Endodermal cell (in vitro differentiated cells): ENCODE measurements around the gene SPRY2. TPM values are rescaled to one million over a fixed set of nuclear protein-coding genes. Genes with fewer than 3 reads are reported as not detected.

Experiments used
- DNase-seq: peaks from one replicate; pipeline ENCODE4 v3.0.0-alpha.2; 2017
- H3K27ac ChIP-seq: 2 replicates; pipeline ENCODE4 v1.5.1; 2013; ENCODE audit warnings: mild to moderate bottlenecking, low read depth, low read length, moderate library complexity
- H3K27me3 ChIP-seq: 2 replicates; pipeline ENCODE4 v1.6.1; 2013; ENCODE audit warnings: mild to moderate bottlenecking, low read length, moderate library complexity; ENCODE audit not compliant: insufficient read depth, control insufficient read depth, poor library complexity, severe bottlenecking
- H3K36me3 ChIP-seq: 2 replicates; pipeline ENCODE4 v1.7.0; 2013; ENCODE audit warnings: mild to moderate bottlenecking, low read length, moderate library complexity; ENCODE audit not compliant: control insufficient read depth, insufficient read depth
- H3K4me1 ChIP-seq: one replicate; pipeline ENCODE4 v1.7.0; 2013; ENCODE audit warnings: low read length; ENCODE audit not compliant: control insufficient read depth, insufficient read depth
- H3K4me3 ChIP-seq: 2 replicates; pipeline ENCODE4 v1.5.1; 2013; ENCODE audit warnings: mild to moderate bottlenecking, low read length, moderate library complexity
- H3K9ac ChIP-seq: 2 replicates; pipeline ENCODE4 v1.6.1; 2013; ENCODE audit warnings: mild to moderate bottlenecking, low read length, moderate library complexity; ENCODE audit not compliant: poor library complexity, severe bottlenecking; ENCODE audit errors: extremely low read depth
- H3K9me3 ChIP-seq: 2 replicates; pipeline ENCODE4 v1.6.1; 2013; ENCODE audit warnings: mild to moderate bottlenecking, low read length, moderate library complexity; ENCODE audit not compliant: control insufficient read depth
- H3K27ac Mint-ChIP-seq: 2 replicates; pipeline ENCODE4 v1.8.0; 2020; ENCODE audit warnings: mixed read lengths
- H3K27me3 Mint-ChIP-seq: 2 replicates; pipeline ENCODE4 v1.8.0; 2021; ENCODE audit warnings: mild to moderate bottlenecking, mixed read lengths; ENCODE audit not compliant: insufficient read depth
- H3K36me3 Mint-ChIP-seq: 2 replicates; pipeline ENCODE4 v1.8.0; 2020; ENCODE audit warnings: low read depth, mixed read lengths
- H3K4me1 Mint-ChIP-seq: 2 replicates; pipeline ENCODE4 v1.8.0; 2020; ENCODE audit warnings: mixed read lengths
- H3K4me3 Mint-ChIP-seq: 2 replicates; pipeline ENCODE4 v1.8.0; 2020; ENCODE audit warnings: mild to moderate bottlenecking, moderate library complexity, mixed read lengths
- H3K9me3 Mint-ChIP-seq: 2 replicates; pipeline ENCODE4 v1.8.0; 2020; ENCODE audit warnings: mild to moderate bottlenecking, mixed read lengths
- CTCF ChIP-seq: fragments of 200-600 bp; sonication (generic); conservative IDR thresholded peaks from 2 replicates; pipeline ENCODE4 v1.5.0; 2021; ENCODE audit warnings: antibody characterized with exemption, mild to moderate bottlenecking
- WGBS, 2 experiments: methylation state at CpG; one replicate each; pipeline versions ENCODE4 v1.1.5 to v1.1.7; 2013; ENCODE audit warnings: missing lambda C conversion rate in 2 of 2, mixed read lengths in 1 of 2; ENCODE audit not compliant: insufficient coverage in 1 of 2, insufficient read length in 1 of 2; 5-methylcytosine and 5-hydroxymethylcytosine counted together
- total RNA-seq, 2 donors: library from RNA; stranded (reverse); fragmentation: NEBNext Ultra II Directional in 1 of 2; extraction: Animal tissue kit (Norgen Biotek cat#: 25700) in 1 of 2; gene quantifications; 2 replicates in 1 of 2; 3 replicates in 1 of 2; pipeline ENCODE4 v1.2.1, GENCODE V29; 2021

The SPRY2 gene
- total RNA-seq, 2 donors from 2014 or later: 87.7 to 96.9 TPM

- no peaks in the 10 kb centered on the region for H3K4me1 ChIP-seq
- peak; percentile 52 for DNase-seq
- no peak overlapping the region for H3K27ac ChIP-seq
- H3K27me3 Mint-ChIP-seq: no peaks in the 10 kb centered on the region
- no peak overlapping the region for H3K4me3 Mint-ChIP-seq
- peaks cover 6% of the 10 kb centered on the region for H3K9me3 ChIP-seq
- H3K9ac ChIP-seq: peak overlapping the region; percentile 100
- H3K36me3 ChIP-seq: peaks cover 68% of the 10 kb centered on the region
- peak overlapping the region; percentile 55 for H3K27ac Mint-ChIP-seq
- H3K9me3 Mint-ChIP-seq: no peaks in the 10 kb centered on the region
- H3K4me3 ChIP-seq: peak overlapping the region; percentile 99
- H3K27me3 ChIP-seq: no peaks in the 10 kb centered on the region
- WGBS, 2 experiments: 50 to 62% methylated on average over 8 to 9 of the region's 9 CpGs
- H3K4me1 Mint-ChIP-seq: peaks cover 25% of the 10 kb centered on the region
- peaks cover 36% of the 10 kb centered on the region for H3K36me3 Mint-ChIP-seq
- TF ChIP-seq CTCF: no peak
Observed at GRCh38 chr13:80336776-80337287, 4.1 kb downstream of the SPRY2 start.

- H3K4me1 Mint-ChIP-seq: peaks cover 24% of the 10 kb centered on the region
- peak overlapping the region; percentile 55 for H3K27ac Mint-ChIP-seq
- no peaks in the 10 kb centered on the region for H3K4me1 ChIP-seq
- no peaks in the 10 kb centered on the region for H3K27me3 Mint-ChIP-seq
- DNase-seq: no peak
- H3K4me3 ChIP-seq: peak overlapping the region; percentile 99
- H3K9ac ChIP-seq: peak overlapping the region; percentile 100
- no peaks in the 10 kb centered on the region for H3K9me3 Mint-ChIP-seq
- 75% methylated on average over 2 of the region's 2 CpGs; no CpG with 5 or more reads in 1 of the 2 experiments for WGBS, 2 experiments
- no peaks in the 10 kb centered on the region for H3K27me3 ChIP-seq
- peaks cover 72% of the 10 kb centered on the region for H3K36me3 ChIP-seq
- TF ChIP-seq CTCF: no peak
- H3K4me3 Mint-ChIP-seq: no peak overlapping the region
- H3K27ac ChIP-seq: no peak overlapping the region
- H3K36me3 Mint-ChIP-seq: peaks cover 40% of the 10 kb centered on the region
- H3K9me3 ChIP-seq: peaks cover 6% of the 10 kb centered on the region
Observed at GRCh38 chr13:80336370-80336769, 4.6 kb downstream of the SPRY2 start.

- Mint-ChIP-seq H3K4me1 (peaks cover 31% of the 10 kb centered on the region), H3K9me3 (no peaks in the 10 kb centered on the region), H3K36me3 (peaks cover 48% of the 10 kb centered on the region), H3K4me3 (peak overlapping the region; percentile 37), H3K27ac (no peak overlapping the region), H3K27me3 (no peaks in the 10 kb centered on the region)
- H3K27ac ChIP-seq: no peak overlapping the region
- no peak for DNase-seq
- TF ChIP-seq CTCF: peak; percentile 48
- 91 to 100% methylated on average over 1 to 2 of the region's 2 CpGs for WGBS, 2 experiments
- H3K9ac ChIP-seq: no peak overlapping the region
- no peaks in the 10 kb centered on the region for H3K27me3 ChIP-seq
- H3K4me3 ChIP-seq: peak overlapping the region; percentile 99
- H3K4me1 ChIP-seq: no peaks in the 10 kb centered on the region
- H3K36me3 ChIP-seq: peaks cover 73% of the 10 kb centered on the region
- H3K9me3 ChIP-seq: peaks cover 6% of the 10 kb centered on the region
Observed at GRCh38 chr13:80334597-80335260, 6.2 kb downstream of the SPRY2 start.
